ENCODE results near the gene GRXCR2. TPM values are rescaled to one million over a fixed set of nuclear protein-coding genes. Genes with fewer than 3 reads are reported as not detected.

Gene GRXCR2
- total and polyA plus RNA-seq, 2 of the 4 experiments (the other 2 are of a cell fraction) = not detected

DNA sequence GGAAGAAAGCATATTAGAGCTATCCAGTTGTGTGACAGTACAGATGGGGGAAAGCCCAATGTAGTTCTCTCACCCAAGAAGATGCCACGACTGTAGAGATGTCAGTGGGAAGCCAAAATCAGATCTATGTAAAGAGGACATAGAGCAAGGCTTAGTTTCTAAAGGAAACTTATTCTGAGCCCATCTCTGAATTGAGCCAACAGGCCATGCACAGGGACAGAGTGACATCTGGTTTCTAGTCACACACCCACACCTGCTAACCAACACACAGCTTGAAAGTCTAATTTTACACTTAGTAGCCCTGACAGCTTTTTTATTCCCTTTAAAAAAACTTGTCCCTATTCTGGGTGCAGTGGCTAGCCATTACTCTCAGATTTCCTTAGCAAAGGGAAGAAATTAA, 59.9 kb downstream of the GRXCR2 start:
- no CpG with 5 or more reads among the region's 1 CpG for WGBS, 2 experiments (ENCODE audit: extremely low coverage in 2 of 2, insufficient read length in 1 of 2)
- no peaks in the 10 kb centered on the region for H3K4me1 ChIP-seq (ENCODE audit: control insufficient read depth, insufficient read depth, low read length)
- ChIA-PET POLR2A (ENCODE audit: unreplicated experiment) (no interaction called here), CTCF (interaction anchor here (0.7 kb wide), 1 partner anchor 634 kb away, joined by 7 read pairs; no protein-coding TSS in a partner anchor)
- no peak overlapping the region for H2AFZ ChIP-seq (replicated peaks; ENCODE audit: low read length, poor library complexity)
- H3K23ac ChIP-seq (ENCODE audit: low read depth, low read length) = no peak overlapping the region
- no peak overlapping the region for H3K4me3 ChIP-seq (ENCODE audit: insufficient read depth, low read depth, low read length)
- in situ Hi-C loops (cut with MboI; ENCODE audit: low sequenced_read_pairs) (no loop called here), dilution Hi-C loops (cut with HindIII; ENCODE audit: low sequenced_read_pairs, unreplicated experiment) (no loop called here), intact Hi-C loops (cut with micrococcal nuclease) (loop anchor here (5.0 kb wide), 1 partner anchor 466 kb away; no protein-coding TSS in a partner anchor)
- H4K8ac ChIP-seq (ENCODE audit: low read depth in 2 of 2, low read length in 2 of 2) = no peak overlapping the region
- no peak overlapping the region for H2BK15ac ChIP-seq (ENCODE audit: low read depth, low read length)
- no peak overlapping the region for H2AK9ac ChIP-seq (replicated peaks; ENCODE audit: low read depth, low read length, poor library complexity)
- TF ChIP-seq SMC3 (IDR thresholded peaks at IDR 0.05; ENCODE audit: low read depth, low read length) (no peak), CHD1 (IDR thresholded peaks at IDR 0.05; ENCODE audit: low read depth, low read length) (no peak), RCOR1 (IDR thresholded peaks at IDR 0.05; ENCODE audit: insufficient replicate concordance, low read length) (no peak), BHLHE40 (IDR thresholded peaks at IDR 0.05; ENCODE audit: low read depth, low read length) (no peak), POLR2A (IDR thresholded peaks at IDR 0.05; ENCODE audit: low read depth, low read length) (no peak), MXI1 (IDR thresholded peaks at IDR 0.05; ENCODE audit: borderline replicate concordance, low read depth, low read length) (no peak), CEBPB (IDR thresholded peaks at IDR 0.05; ENCODE audit: low read depth, low read length) (no peak), RAD21 (IDR thresholded peaks at IDR 0.05; ENCODE audit: low read length) (no peak), MAFK (IDR thresholded peaks at IDR 0.05; ENCODE audit: low read depth, low read length) (no peak), MAZ (IDR thresholded peaks at IDR 0.05; ENCODE audit: borderline replicate concordance, low read depth, low read length) (no peak), FOS (IDR thresholded peaks at IDR 0.05; ENCODE audit: low read depth, low read length) (no peak), NFE2L2 (IDR thresholded peaks at IDR 0.05; ENCODE audit: low read depth, low read length) (no peak), RFX5 (IDR thresholded peaks at IDR 0.05; ENCODE audit: low read depth, low read length) (no peak)
- TF ChIP-seq, protein P1, sequence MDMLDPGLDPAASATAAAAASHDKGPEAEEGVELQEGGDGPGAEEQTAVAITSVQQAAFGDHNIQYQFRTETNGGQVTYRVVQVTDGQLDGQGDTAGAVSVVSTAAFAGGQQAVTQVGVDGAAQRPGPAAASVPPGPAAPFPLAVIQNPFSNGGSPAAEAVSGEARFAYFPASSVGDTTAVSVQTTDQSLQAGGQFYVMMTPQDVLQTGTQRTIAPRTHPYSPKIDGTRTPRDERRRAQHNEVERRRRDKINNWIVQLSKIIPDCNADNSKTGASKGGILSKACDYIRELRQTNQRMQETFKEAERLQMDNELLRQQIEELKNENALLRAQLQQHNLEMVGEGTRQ (IDR thresholded peaks at IDR 0.05; ENCODE audit: low read depth, low read length) = no peak
- TF ChIP-seq, protein P2, sequence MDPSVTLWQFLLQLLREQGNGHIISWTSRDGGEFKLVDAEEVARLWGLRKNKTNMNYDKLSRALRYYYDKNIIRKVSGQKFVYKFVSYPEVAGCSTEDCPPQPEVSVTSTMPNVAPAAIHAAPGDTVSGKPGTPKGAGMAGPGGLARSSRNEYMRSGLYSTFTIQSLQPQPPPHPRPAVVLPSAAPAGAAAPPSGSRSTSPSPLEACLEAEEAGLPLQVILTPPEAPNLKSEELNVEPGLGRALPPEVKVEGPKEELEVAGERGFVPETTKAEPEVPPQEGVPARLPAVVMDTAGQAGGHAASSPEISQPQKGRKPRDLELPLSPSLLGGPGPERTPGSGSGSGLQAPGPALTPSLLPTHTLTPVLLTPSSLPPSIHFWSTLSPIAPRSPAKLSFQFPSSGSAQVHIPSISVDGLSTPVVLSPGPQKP (IDR thresholded peaks at IDR 0.05; ENCODE audit: borderline replicate concordance, low read depth, low read length) = no peak
- H3K9me1 ChIP-seq (ENCODE audit: insufficient read depth, low read length) = no peaks in the 10 kb centered on the region; the same call in 1 of the 2 replicates
- no peak overlapping the region for H3K9ac ChIP-seq (ENCODE audit: low read depth, low read length)
- ATAC-seq (ENCODE audit: low read depth) = no peak
- H3K4me2 ChIP-seq (ENCODE audit: low read depth, low read length) = no peak overlapping the region
- H2BK5ac ChIP-seq (ENCODE audit: low read depth, low read length, poor library complexity, severe bottlenecking) = no peak overlapping the region
- no peak overlapping the region for H2BK20ac ChIP-seq (ENCODE audit: low read depth, low read length)
- no peak overlapping the region for H3K14ac ChIP-seq (replicated peaks; ENCODE audit: low read depth, low read length)
- no peaks in the 10 kb centered on the region for H3K79me1 ChIP-seq (ENCODE audit: low read depth in 1 of 2, low read length in 2 of 2)
- H3K56ac ChIP-seq (ENCODE audit: extremely low read depth, insufficient read depth, low read length) = no peak overlapping the region
- BruUV-seq (replicated peaks) = no TSS peak
- no peaks in the 10 kb centered on the region for H3K27me3 ChIP-seq (ENCODE audit: control insufficient read depth, insufficient read depth, low read length)
- no peak overlapping the region for H2AK5ac ChIP-seq (ENCODE audit: low read depth, low read length)
- no peak overlapping the region for H2BK120ac ChIP-seq (ENCODE audit: low read depth, low read length)
- peaks cover 2% of the 10 kb centered on the region; the same call in 1 of the 2 replicates for H3K36me3 ChIP-seq (ENCODE audit: control insufficient read depth, insufficient read depth, low read length)
- no peaks in the 10 kb centered on the region for H3K9me3 ChIP-seq (ENCODE audit: control insufficient read depth, insufficient read depth, low read length)
- no peak overlapping the region for H3K27ac ChIP-seq (ENCODE audit: insufficient read depth, low read length)
- H4K91ac ChIP-seq (ENCODE audit: insufficient read depth, low read depth, low read length) = no peak overlapping the region
- no peak overlapping the region for H4K5ac ChIP-seq (ENCODE audit: low read depth, low read length)
- no peak overlapping the region for H3K18ac ChIP-seq (ENCODE audit: low read depth, low read length)
- no peaks in the 10 kb centered on the region for H4K20me1 ChIP-seq (ENCODE audit: insufficient read depth, low read length)
- H3K4ac ChIP-seq (ENCODE audit: low read depth, low read length) = no peak overlapping the region
- no peak for DNase-seq
